ENCODE measurements around the gene TMEM255A.

The TMEM255A gene

GRCh38 chrX:120308959-120309872, 2.0 kb downstream of the TMEM255A start:
- Histone ChIP-seq H3K4me1 (ENCODE audit: control insufficient read depth, insufficient read depth, low read length, poor library complexity, severe bottlenecking) (peaks cover 10% of the 10 kb centered on the region), H3K36me3 (ENCODE audit: control insufficient read depth, insufficient read depth, low read length) (no peaks in the 10 kb centered on the region), H3K9me3 (ENCODE audit: control insufficient read depth, low read length) (no peaks in the 10 kb centered on the region), H3K4me3 (ENCODE audit: insufficient read depth, low read depth, low read length, poor library complexity, severe bottlenecking) (peak overlapping the region; percentile 44), H3K27me3 (replicated peaks; ENCODE audit: control insufficient read depth, insufficient read depth, low read length, poor library complexity, severe bottlenecking) (no peaks in the 10 kb centered on the region), H3K27ac (ENCODE audit: insufficient read depth, low read length, poor library complexity, severe bottlenecking) (no peak overlapping the region)
- peak; percentile 52 to 67 (median 62) for DNase-seq

GRCh38 chrX:120308558-120308957, 2.7 kb downstream of the TMEM255A start:
- H3K27ac ChIP-seq (ENCODE audit: insufficient read depth, low read length, poor library complexity, severe bottlenecking): no peak overlapping the region
- no peaks in the 10 kb centered on the region for H3K27me3 ChIP-seq (replicated peaks; ENCODE audit: control insufficient read depth, insufficient read depth, low read length, poor library complexity, severe bottlenecking)
- peak overlapping the region; percentile 44 for H3K4me3 ChIP-seq (ENCODE audit: insufficient read depth, low read depth, low read length, poor library complexity, severe bottlenecking)
- H3K36me3 ChIP-seq (ENCODE audit: control insufficient read depth, insufficient read depth, low read length): no peaks in the 10 kb centered on the region
- H3K9me3 ChIP-seq (ENCODE audit: control insufficient read depth, low read length): no peaks in the 10 kb centered on the region
- no peak for DNase-seq
- H3K4me1 ChIP-seq (ENCODE audit: control insufficient read depth, insufficient read depth, low read length, poor library complexity, severe bottlenecking): peaks cover 10% of the 10 kb centered on the region

GRCh38 chrX:120306630-120307029, 4.6 kb downstream of the TMEM255A start:
- Histone ChIP-seq H3K27me3 (replicated peaks; ENCODE audit: control insufficient read depth, insufficient read depth, low read length, poor library complexity, severe bottlenecking) (no peaks in the 10 kb centered on the region), H3K4me3 (ENCODE audit: insufficient read depth, low read depth, low read length, poor library complexity, severe bottlenecking) (no peak overlapping the region), H3K36me3 (ENCODE audit: control insufficient read depth, insufficient read depth, low read length) (no peaks in the 10 kb centered on the region), H3K4me1 (ENCODE audit: control insufficient read depth, insufficient read depth, low read length, poor library complexity, severe bottlenecking) (peaks cover 14% of the 10 kb centered on the region), H3K27ac (ENCODE audit: insufficient read depth, low read length, poor library complexity, severe bottlenecking) (no peak overlapping the region), H3K9me3 (ENCODE audit: control insufficient read depth, low read length) (no peaks in the 10 kb centered on the region)
- no peak for DNase-seq

- H3K36me3 ChIP-seq (ENCODE audit: control insufficient read depth, insufficient read depth, low read length): no peaks in the 10 kb centered on the region
- H3K27ac ChIP-seq (ENCODE audit: insufficient read depth, low read length, poor library complexity, severe bottlenecking): no peak overlapping the region
- no peaks in the 10 kb centered on the region for H3K9me3 ChIP-seq (ENCODE audit: control insufficient read depth, low read length)
- peaks cover 9% of the 10 kb centered on the region for H3K4me1 ChIP-seq (ENCODE audit: control insufficient read depth, insufficient read depth, low read length, poor library complexity, severe bottlenecking)
- H3K27me3 ChIP-seq (replicated peaks; ENCODE audit: control insufficient read depth, insufficient read depth, low read length, poor library complexity, severe bottlenecking): no peaks in the 10 kb centered on the region
- DNase-seq: no peak
- H3K4me3 ChIP-seq (ENCODE audit: insufficient read depth, low read depth, low read length, poor library complexity, severe bottlenecking): no peak overlapping the region
Measured at GRCh38 chrX:120305531-120306141, 5.6 kb downstream of the TMEM255A start.

- Histone ChIP-seq H3K9me3 (ENCODE audit: control insufficient read depth, low read length) (no peaks in the 10 kb centered on the region), H3K4me3 (ENCODE audit: insufficient read depth, low read depth, low read length, poor library complexity, severe bottlenecking) (no peak overlapping the region), H3K27me3 (replicated peaks; ENCODE audit: control insufficient read depth, insufficient read depth, low read length, poor library complexity, severe bottlenecking) (no peaks in the 10 kb centered on the region), H3K36me3 (ENCODE audit: control insufficient read depth, insufficient read depth, low read length) (no peaks in the 10 kb centered on the region), H3K27ac (ENCODE audit: insufficient read depth, low read length, poor library complexity, severe bottlenecking) (no peak overlapping the region), H3K4me1 (ENCODE audit: control insufficient read depth, insufficient read depth, low read length, poor library complexity, severe bottlenecking) (peaks cover 4% of the 10 kb centered on the region)
- DNase-seq: no peak
Measured at GRCh38 chrX:120304256-120304655, 7.0 kb downstream of the TMEM255A start.

- no peak overlapping the region for H3K4me3 ChIP-seq (ENCODE audit: insufficient read depth, low read depth, low read length, poor library complexity, severe bottlenecking)
- H3K36me3 ChIP-seq (ENCODE audit: control insufficient read depth, insufficient read depth, low read length): no peaks in the 10 kb centered on the region
- peaks cover 4% of the 10 kb centered on the region for H3K4me1 ChIP-seq (ENCODE audit: control insufficient read depth, insufficient read depth, low read length, poor library complexity, severe bottlenecking)
- H3K9me3 ChIP-seq (ENCODE audit: control insufficient read depth, low read length): no peaks in the 10 kb centered on the region
- no peak overlapping the region for H3K27ac ChIP-seq (ENCODE audit: insufficient read depth, low read length, poor library complexity, severe bottlenecking)
- H3K27me3 ChIP-seq (replicated peaks; ENCODE audit: control insufficient read depth, insufficient read depth, low read length, poor library complexity, severe bottlenecking): no peaks in the 10 kb centered on the region
- DNase-seq: peak in 2 of 3 donors; percentile 23 to 38
Measured at GRCh38 chrX:120302434-120302833, 8.8 kb downstream of the TMEM255A start.

GRCh38 chrX:120301960-120302359, 9.3 kb downstream of the TMEM255A start:
- H3K4me3 ChIP-seq (ENCODE audit: insufficient read depth, low read depth, low read length, poor library complexity, severe bottlenecking): no peak overlapping the region
- H3K36me3 ChIP-seq (ENCODE audit: control insufficient read depth, insufficient read depth, low read length): no peaks in the 10 kb centered on the region
- H3K9me3 ChIP-seq (ENCODE audit: control insufficient read depth, low read length): no peaks in the 10 kb centered on the region
- DNase-seq: no peak
- H3K27me3 ChIP-seq (replicated peaks; ENCODE audit: control insufficient read depth, insufficient read depth, low read length, poor library complexity, severe bottlenecking): no peaks in the 10 kb centered on the region
- no peak overlapping the region for H3K27ac ChIP-seq (ENCODE audit: insufficient read depth, low read length, poor library complexity, severe bottlenecking)
- H3K4me1 ChIP-seq (ENCODE audit: control insufficient read depth, insufficient read depth, low read length, poor library complexity, severe bottlenecking): peaks cover 4% of the 10 kb centered on the region

- Histone ChIP-seq H3K4me1 (ENCODE audit: control insufficient read depth, insufficient read depth, low read length, poor library complexity, severe bottlenecking) (peaks cover 4% of the 10 kb centered on the region), H3K36me3 (ENCODE audit: control insufficient read depth, insufficient read depth, low read length) (no peaks in the 10 kb centered on the region), H3K4me3 (ENCODE audit: insufficient read depth, low read depth, low read length, poor library complexity, severe bottlenecking) (no peak overlapping the region), H3K27ac (ENCODE audit: insufficient read depth, low read length, poor library complexity, severe bottlenecking) (no peak overlapping the region), H3K9me3 (ENCODE audit: control insufficient read depth, low read length) (no peaks in the 10 kb centered on the region), H3K27me3 (replicated peaks; ENCODE audit: control insufficient read depth, insufficient read depth, low read length, poor library complexity, severe bottlenecking) (no peaks in the 10 kb centered on the region)
- DNase-seq: no peak
Measured at GRCh38 chrX:120301497-120301896, 9.8 kb downstream of the TMEM255A start.

GRCh38 chrX:120299928-120300327, 11.3 kb downstream of the TMEM255A start:
- H3K27me3 ChIP-seq (replicated peaks; ENCODE audit: control insufficient read depth, insufficient read depth, low read length, poor library complexity, severe bottlenecking): no peaks in the 10 kb centered on the region
- no peaks in the 10 kb centered on the region for H3K9me3 ChIP-seq (ENCODE audit: control insufficient read depth, low read length)
- peaks cover 4% of the 10 kb centered on the region for H3K4me1 ChIP-seq (ENCODE audit: control insufficient read depth, insufficient read depth, low read length, poor library complexity, severe bottlenecking)
- H3K27ac ChIP-seq (ENCODE audit: insufficient read depth, low read length, poor library complexity, severe bottlenecking): no peak overlapping the region
- DNase-seq: no peak
- no peaks in the 10 kb centered on the region for H3K36me3 ChIP-seq (ENCODE audit: control insufficient read depth, insufficient read depth, low read length)
- no peak overlapping the region for H3K4me3 ChIP-seq (ENCODE audit: insufficient read depth, low read depth, low read length, poor library complexity, severe bottlenecking)

GRCh38 chrX:120297923-120298322, 13.3 kb downstream of the TMEM255A start:
- Histone ChIP-seq H3K9me3 (ENCODE audit: control insufficient read depth, low read length) (no peaks in the 10 kb centered on the region), H3K4me3 (ENCODE audit: insufficient read depth, low read depth, low read length, poor library complexity, severe bottlenecking) (no peak overlapping the region), H3K36me3 (ENCODE audit: control insufficient read depth, insufficient read depth, low read length) (no peaks in the 10 kb centered on the region), H3K4me1 (ENCODE audit: control insufficient read depth, insufficient read depth, low read length, poor library complexity, severe bottlenecking) (peaks cover 4% of the 10 kb centered on the region), H3K27me3 (replicated peaks; ENCODE audit: control insufficient read depth, insufficient read depth, low read length, poor library complexity, severe bottlenecking) (no peaks in the 10 kb centered on the region), H3K27ac (ENCODE audit: insufficient read depth, low read length, poor library complexity, severe bottlenecking) (no peak overlapping the region)
- no peak for DNase-seq

All from effector memory CD4-positive, alpha-beta T cell (primary cell).